SH-SY5Y (cell line): ENCODE results near the gene CTTN.

Experiments used
- GATA2 ChIP-seq: IDR thresholded peaks from 2 replicates; pipeline ENCODE4 v1.6.1; 2011; ENCODE audit warnings: mild to moderate bottlenecking, low read depth, low read length
- GATA3 ChIP-seq: IDR thresholded peaks from 2 replicates; pipeline ENCODE4 v1.6.1; 2011; ENCODE audit warnings: low read depth, mild to moderate bottlenecking, low read length, moderate library complexity

Gene CTTN

GRCh38 chr11:70424765-70425344, 26.5 kb downstream of the CTTN start:
- no peak for TF ChIP-seq GATA2
- TF ChIP-seq GATA3, result no peak

DNA sequence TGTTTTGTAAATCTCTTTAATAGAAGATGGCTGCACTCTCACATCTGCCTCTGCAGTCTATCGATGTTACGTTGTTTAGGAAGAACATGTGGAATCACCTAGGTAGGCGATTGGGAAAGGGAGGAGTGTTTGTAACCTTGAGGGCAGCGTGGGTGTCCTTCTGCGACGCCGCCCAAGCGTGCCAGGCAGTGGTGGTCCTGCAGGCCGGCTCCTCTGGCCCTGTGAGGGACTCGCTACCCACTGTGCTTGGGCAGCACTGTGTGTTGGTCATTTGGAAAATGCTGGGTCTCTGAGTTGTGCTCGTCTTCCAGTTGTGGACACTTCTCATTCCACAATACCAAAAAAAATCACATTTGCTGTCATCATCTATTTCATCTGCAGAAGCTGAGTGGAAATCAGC, 29.1 kb downstream of the CTTN start:
- no peak for TF ChIP-seq GATA2
- TF ChIP-seq GATA3, result no peak

DNA sequence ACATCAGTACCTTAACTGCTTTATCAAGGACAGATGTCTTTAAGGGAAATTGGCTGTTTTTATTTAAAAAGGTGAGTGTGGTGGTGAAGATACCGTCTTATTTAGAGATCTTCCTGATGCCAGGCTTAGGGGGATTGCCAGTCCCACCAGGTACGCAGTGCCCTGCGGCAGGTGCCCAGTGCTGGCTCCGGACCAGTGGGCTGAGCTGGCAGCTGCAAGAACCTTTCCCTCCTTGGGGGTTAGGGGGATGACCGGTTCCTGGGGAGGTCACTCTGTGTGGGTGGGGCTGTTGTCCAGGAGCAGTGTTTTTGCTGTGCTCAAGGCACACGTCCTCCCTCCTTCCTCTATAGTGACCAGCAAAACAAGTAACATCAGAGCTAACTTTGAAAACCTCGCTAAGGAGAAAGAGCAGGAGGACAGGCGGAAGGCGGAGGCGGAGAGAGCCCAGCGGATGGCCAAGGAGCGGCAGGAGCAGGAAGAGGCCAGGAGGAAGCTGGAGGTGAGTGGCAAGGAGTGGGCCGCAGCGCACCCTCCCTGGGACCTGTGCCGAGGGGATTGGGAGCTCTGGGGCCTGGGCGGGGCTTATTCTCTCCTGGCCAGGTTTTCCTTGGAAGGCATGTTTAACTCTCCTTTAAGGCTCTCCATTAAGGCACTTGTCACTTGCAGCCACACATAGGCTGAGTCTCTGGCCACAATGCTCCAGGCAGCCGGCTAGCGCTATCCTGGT, 30.5 kb downstream of the CTTN start:
- no peak for TF ChIP-seq GATA2
- no peak for TF ChIP-seq GATA3

DNA sequence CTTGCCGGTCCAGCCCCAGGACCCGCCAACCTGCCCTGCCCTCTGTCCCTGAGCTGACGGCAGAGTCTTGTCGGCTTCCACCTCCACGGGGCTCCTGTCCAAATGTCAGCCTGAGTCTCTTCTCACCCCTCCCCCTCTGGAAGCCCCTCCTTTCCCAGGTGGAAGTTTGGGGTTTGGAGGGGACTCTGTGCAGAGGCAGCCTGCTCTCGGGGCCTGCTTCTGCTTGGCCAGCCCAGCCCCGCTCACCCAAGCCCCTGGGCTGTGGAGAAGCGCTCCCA, 31.0 kb downstream of the CTTN start:
- TF ChIP-seq GATA2 (no peak), GATA3 (no peak)

- TF ChIP-seq GATA2 (no peak), GATA3 (no peak)
These were observed 31.6 kb downstream of the CTTN start for GRCh38 chr11:70429724-70430521.

DNA sequence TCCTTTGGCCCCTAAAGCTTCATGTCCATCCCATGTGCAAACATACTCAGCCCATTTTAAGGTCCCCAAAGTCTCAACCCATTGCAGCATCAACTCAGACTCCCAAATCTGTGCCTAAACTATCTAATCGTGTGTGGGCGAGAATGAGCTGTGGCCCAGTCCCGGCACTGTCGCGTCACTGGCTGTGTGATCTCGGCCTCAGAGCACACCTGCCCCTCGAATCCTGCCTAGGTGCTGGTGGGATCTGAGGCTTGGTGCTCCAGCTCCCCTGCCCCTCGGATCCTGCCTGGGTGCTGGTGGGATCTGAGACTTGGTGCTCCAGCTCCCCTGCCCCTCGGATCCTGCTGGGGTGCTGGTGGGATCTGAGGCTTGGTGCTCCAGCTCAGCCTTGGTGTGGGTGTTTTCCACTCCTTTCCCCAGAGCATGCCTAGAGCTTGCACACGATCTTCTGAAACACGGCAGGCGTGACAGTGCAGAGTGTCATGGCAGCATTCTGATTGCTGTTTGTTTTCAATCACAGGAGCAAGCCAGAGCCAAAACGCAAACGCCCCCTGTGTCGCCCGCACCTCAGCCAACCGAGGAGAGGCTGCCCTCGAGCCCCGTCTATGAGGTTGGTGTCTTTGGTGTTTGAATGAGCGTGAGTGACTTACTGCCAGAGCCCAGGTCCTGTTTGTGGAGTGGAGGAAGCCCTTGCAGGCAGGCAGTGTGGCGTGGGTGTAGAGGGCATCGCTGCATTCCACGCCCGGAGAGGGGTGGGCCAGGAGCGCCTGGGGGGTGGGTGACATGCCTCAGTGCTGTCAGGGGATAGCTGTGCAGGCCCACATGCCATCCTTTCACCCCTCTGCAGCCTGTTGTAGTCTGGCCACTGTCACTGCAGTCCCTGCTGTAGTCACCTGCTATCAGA, 32.6 kb downstream of the CTTN start:
- TF ChIP-seq GATA3 (no peak), GATA2 (no peak)

- TF ChIP-seq GATA2 (no peak), GATA3 (no peak)
These were observed 33.3 kb downstream of the CTTN start for GRCh38 chr11:70431611-70432010.

- TF ChIP-seq GATA2 (no peak), GATA3 (no peak)
These were observed 33.7 kb downstream of the CTTN start for GRCh38 chr11:70432065-70432464.

DNA sequence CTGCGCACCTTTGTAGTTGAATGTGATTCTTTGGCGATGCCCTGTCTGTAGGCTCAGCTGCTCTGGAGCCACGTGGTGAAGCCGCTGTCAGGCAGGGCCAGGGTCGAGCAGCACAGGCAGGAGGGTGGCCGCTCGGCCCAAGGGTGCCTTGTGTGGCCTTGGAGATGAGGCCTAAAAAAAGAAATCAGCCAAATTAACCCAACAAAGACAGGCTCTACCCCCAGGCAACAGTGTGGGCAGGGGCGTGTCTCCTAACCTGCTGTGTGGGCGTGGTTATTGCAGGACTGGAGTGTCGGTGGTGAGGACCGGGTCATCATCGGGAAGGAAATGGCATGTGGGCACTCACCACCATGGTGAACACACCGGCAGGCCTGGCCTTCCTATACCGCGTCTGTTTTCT, 34.3 kb downstream of the CTTN start:
- no peak for TF ChIP-seq GATA2
- TF ChIP-seq GATA3, result no peak

DNA sequence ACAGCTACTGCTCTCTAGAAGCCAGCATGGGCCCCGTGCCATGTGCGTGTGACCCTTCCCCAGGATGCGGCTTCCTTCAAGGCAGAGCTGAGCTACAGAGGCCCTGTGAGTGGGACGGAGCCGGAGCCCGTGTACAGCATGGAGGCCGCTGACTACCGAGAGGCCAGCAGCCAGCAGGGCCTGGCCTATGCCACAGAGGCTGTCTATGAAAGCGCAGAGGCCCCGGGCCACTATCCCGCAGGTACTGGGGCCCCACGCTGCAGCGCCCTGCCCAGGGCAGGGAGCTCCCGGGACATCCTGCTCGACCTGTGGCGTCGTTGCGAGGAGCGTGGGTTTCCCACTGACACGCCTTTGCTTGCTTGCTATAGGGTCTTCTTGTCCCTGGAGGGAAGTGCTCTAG, 34.7 kb downstream of the CTTN start:
- no peak for TF ChIP-seq GATA2
- TF ChIP-seq GATA3, result no peak

DNA sequence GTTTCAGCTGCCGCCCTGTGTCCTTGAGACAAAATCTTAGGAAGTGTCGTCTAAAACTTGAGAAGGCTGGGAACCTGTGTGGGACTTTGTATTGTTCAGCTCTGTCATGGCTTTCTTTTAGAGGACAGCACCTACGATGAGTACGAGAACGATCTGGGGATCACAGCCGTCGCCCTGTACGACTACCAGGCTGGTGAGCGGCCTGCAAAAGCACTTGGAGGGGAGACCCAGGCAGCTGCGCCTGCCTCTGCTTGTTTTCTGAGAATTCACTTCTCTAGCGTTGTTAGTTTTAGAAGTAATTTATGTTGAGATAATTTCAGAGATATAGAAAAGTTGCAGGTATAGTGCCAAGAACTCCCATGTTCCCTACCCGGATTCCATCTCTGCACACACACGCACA, 35.2 kb downstream of the CTTN start:
- TF ChIP-seq GATA3 (no peak), GATA2 (no peak)

- TF ChIP-seq GATA2 (no peak), GATA3 (no peak)
These were observed 35.9 kb downstream of the CTTN start for GRCh38 chr11:70433966-70434812.

DNA sequence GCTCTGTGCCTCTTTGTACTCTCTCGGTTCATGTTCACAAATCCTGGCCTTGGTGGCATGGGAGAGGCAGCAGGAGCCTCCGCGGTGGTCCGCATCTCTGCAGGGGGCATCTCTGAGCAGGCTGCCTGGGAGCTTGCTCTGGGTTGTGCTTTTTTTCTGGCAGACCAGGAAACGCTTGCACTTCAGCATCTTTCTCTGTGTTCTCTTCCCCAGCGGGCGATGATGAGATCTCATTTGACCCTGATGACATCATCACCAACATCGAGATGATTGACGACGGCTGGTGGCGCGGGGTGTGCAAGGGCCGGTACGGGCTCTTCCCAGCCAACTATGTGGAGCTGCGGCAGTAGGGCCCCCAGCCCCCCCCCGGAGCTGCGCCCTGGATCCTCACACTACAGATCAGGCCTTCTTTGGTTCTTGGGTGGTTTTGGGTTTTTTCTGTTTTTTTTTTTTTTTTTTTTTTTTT, 36.5 kb downstream of the CTTN start:
- TF ChIP-seq GATA3 (no peak), GATA2 (no peak)

- TF ChIP-seq GATA2 (no peak), GATA3 (no peak)
These were observed 37.0 kb downstream of the CTTN start for GRCh38 chr11:70435361-70435760.
